D721Med (cell line): ENCODE data around the gene CPNE8.

Experiments
- DNase-seq: peaks from one replicate; pipeline ENCODE4 v3.0.0; 2011; ENCODE audit warnings: low spot score; ENCODE audit not compliant: insufficient read length
- FAIRE-seq: peaks from 2 replicates; lab custom pipeline; 2011; peaks lifted over from hg19 to GRCh38; lab: Jason Lieb, UNC
- TF ChIP-seq, protein P1 (sequence below): IDR thresholded peaks from 2 replicates; pipeline ENCODE4 v1.5.1; 2012; ENCODE audit warnings: mild to moderate bottlenecking, control low read depth; ENCODE audit not compliant: insufficient read depth; ENCODE audit errors: missing control alignments

The CPNE8 gene

GRCh38 chr12:38872561-38872960 lies 32.8 kb downstream of the CPNE8 start:
- no peak for FAIRE-seq
- DNase-seq, result no peak
- TF ChIP-seq, protein P1, sequence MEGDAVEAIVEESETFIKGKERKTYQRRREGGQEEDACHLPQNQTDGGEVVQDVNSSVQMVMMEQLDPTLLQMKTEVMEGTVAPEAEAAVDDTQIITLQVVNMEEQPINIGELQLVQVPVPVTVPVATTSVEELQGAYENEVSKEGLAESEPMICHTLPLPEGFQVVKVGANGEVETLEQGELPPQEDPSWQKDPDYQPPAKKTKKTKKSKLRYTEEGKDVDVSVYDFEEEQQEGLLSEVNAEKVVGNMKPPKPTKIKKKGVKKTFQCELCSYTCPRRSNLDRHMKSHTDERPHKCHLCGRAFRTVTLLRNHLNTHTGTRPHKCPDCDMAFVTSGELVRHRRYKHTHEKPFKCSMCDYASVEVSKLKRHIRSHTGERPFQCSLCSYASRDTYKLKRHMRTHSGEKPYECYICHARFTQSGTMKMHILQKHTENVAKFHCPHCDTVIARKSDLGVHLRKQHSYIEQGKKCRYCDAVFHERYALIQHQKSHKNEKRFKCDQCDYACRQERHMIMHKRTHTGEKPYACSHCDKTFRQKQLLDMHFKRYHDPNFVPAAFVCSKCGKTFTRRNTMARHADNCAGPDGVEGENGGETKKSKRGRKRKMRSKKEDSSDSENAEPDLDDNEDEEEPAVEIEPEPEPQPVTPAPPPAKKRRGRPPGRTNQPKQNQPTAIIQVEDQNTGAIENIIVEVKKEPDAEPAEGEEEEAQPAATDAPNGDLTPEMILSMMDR, result no peak

DNA sequence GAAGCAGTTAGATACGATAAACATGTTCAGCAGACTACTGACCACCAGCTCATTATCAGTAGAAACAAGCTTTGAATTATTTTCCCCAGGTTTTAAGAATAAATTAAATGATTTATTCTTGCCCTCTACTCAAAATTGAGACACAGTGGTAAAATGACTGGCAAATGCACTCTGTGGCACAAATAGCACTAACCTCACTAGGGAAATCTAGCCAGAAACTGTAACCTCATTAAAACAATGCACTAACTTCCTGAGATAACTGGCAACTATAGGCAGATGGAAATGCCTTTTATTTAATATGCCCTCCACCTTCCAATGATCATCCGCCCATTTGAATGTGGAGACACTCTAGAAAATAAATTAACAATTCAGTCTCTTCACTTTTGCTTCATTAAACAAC lies 33.2 kb downstream of the CPNE8 start:
- no peak for FAIRE-seq
- TF ChIP-seq, protein P1, result no peak

DNA sequence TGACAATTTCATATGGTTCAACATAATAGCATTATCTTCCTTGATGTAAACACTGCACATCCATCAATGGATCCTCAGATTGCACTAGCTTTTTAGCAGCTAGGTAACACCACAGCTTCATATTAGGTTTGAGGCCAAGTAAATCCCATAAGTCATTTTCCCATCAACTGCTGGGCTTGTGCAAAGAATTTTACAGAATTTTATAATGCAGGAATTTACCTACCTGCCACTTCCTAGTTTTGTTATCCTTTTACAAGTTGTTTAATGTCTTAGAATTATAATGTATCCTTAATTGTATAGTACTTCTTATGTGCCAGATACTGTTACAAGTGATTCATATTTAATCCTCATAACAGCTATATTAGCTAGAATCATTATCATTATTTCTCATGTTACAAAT lies 36.4 kb downstream of the CPNE8 start:
- TF ChIP-seq, protein P1, result no peak
- FAIRE-seq, result no peak
- no peak for DNase-seq

More for the DNA sequence above, 33.2 kb downstream of the CPNE8 start:
- DNase-seq, result no peak

GRCh38 chr12:38850461-38850860 lies 54.9 kb downstream of the CPNE8 start:
- FAIRE-seq, result no peak
- no peak for DNase-seq
- TF ChIP-seq, protein P1, result no peak

DNA sequence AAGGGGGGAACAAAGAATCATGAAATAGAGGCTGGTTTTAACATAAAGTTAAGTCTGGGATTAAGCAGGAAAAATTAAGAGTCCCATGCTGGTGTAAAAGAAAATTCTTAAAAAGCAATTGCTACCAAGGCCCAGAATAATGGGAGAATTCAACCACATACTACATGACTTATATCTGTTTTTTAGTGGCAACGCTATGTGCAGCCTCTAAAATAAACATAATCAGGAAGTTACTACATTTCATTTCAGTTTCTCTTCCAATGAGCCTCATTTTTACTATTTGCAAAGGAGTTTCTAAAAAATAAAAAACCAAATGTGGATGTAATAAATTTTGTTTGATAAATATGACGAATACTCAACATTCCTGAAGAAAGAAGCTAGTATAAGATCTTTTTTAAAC lies 58.1 kb downstream of the CPNE8 start:
- no peak for FAIRE-seq
- TF ChIP-seq, protein P1, result no peak

GRCh38 chr12:38844267-38844666 lies 61.1 kb downstream of the CPNE8 start:
- TF ChIP-seq, protein P1, result no peak
- DNase-seq, result no peak
- FAIRE-seq, result no peak

More for the DNA sequence above, 58.1 kb downstream of the CPNE8 start:
- DNase-seq, result no peak

GRCh38 chr12:38838056-38838850 lies 67.1 kb downstream of the CPNE8 start:
- TF ChIP-seq, protein P1, result no peak
- FAIRE-seq (no peak), DNase-seq (no peak)
